Stimulated activated CD4-positive, alpha-beta T cell treated with anti-CD3 and anti-CD28 coated beads, Interleukin-12 subunit alpha, Interleukin-12 subunit beta, amount 100 ng/mL, for 48 hours (primary cell): ENCODE measurements around the gene AMBRA1.
A peak's percentile ranks its signal among the peaks of the same experiment; 100 is the strongest.

ENCODE experiments used
- DNase-seq, 3 donors: peaks; one replicate each; pipeline ENCODE4 v3.0.0-alpha.2; 2020; ENCODE audit warnings: low read depth in 2 of 3, low spot score in 1 of 3

The AMBRA1 gene

DNA sequence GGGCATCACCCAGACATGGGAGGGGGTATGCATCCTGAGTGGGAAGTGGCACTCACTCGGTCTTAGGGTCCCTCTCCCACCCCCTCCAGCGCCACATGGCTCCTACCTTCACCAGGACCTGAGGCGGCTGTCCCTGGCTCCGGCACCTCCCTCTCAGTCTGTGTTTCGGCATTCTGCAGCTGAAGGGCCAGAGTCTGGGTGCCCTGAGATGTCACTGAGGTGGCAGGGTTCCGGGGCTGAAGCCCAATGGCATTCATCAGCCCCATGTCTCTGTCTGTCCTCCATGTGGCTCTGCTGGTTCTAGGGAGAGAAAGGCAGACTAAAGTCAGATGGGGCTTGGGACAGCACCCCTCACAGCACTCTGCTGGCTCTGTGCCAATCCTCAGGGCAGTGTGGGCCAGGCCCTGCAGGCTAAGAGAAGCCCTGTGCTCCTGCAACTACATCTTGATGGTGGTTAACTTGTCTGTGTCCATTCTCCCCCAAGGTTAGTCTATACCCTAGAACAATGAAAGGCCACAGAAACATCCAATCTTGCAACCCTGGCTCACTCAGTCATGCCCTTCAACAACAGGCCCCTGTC lies 185.3 kb downstream of the AMBRA1 start:
- DNase-seq = no peak

DNA sequence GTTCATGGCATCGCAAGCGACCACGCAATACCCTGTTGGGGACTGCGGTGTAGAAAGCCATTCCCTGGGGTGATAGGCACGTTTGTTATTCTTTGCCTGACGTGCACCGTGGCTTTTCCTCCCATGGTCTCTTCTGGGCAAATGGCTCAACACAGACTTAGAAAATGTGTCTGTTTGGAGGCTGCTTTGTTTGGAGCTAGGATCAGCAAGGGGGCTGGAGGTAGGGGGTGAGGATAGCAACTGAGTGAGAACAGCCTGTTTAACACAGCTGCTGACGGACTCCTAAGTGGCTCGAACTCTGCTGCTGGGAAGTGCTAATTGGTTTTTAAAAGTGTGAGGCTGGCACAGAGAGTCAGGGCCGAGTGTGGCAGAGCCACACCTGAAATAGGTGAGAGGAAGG lies 186.2 kb downstream of the AMBRA1 start:
- DNase-seq = no peak

DNA sequence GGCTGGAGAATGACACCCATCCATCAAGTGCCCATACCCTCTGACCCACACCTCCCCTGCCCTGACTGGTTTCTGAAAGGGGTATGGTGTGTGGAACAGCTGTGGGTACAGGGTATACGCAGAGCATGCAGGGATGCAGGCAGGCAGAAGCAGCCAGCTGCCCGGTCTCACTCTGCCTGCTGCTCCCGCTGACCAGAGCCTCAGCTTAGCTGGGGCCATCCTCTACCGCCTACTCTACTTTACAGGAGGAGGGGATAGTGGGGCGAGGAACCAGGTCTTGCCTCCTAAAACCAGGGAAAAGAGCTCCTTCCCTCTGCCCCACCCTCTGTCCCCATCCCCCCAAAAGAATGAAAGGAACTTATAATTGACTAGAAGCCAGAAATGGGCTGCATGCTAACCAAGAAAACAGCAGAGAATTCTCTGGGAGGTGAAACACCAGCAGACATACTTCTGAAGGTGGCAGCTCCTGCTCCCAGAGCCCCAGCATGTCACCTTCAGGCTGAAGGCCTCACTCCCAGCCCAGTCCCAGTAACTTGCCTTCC lies 189.3 kb downstream of the AMBRA1 start:
- DNase-seq = no peak

DNA sequence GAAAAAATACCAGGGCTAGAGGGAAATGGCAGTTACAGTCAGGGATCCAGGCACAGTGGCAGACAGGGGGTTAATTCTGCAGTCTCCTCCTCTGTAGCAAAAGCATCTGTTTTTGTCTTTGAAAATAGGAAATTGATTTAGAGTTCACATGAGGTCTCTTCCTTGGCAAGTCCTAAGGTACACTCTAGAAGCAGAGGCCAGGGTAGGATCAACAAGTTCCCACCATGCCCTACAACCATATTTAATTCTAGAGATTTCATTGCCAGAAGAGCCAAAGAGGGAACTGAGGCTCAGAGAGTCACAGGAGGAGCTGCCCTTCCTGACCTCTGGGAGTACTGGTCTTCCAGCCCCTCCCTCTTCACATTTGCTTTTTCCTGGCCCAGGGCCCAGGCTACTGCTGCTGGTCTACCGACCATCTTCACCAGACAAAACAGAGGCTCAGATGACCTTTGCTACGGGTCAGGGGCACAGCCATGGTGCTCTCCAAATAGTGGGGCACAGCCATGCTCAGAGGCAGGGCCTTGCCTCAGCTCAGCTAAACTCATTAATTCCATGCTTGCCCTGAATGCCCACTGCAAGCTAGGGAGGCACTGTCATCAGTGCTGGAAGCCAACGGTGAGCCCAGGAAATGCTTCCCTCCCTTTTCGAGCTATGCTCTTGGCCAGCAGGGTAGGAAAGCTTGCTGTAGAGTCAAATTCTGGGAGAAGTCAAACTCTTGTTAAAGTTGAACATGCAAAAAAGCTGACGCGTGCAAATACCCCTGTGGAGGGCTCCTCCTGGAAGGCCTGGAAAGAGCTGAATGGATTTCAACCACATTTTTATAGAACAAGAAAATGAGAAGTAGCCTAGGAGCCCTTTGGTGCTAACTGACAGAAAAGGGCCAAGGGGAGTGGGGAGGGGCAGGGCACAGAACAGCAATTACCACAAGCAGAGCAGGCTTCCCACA lies 190.6 kb downstream of the AMBRA1 start:
- DNase-seq = no peak

DNA sequence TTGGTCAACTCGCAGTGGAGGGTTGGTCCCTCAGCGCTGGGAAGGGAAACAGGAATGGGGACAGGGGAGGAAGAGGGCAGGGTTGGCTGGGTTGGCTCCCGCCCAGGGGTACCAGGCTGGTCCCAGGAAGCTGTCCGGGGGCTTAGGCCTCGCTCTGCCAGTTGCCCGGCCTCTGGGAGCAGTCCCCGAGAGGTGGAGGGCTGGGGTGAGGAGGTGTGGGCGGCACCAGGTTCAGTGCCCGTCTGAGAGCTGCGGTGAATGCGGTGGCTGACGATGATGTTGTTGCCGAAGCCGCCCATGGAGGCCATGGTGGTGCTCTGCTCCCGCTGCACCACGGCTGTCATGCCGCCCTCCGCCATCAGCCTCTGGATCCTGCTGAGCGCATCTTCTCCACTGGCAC lies 196.3 kb downstream of the AMBRA1 start:
- no peak for DNase-seq

DNA sequence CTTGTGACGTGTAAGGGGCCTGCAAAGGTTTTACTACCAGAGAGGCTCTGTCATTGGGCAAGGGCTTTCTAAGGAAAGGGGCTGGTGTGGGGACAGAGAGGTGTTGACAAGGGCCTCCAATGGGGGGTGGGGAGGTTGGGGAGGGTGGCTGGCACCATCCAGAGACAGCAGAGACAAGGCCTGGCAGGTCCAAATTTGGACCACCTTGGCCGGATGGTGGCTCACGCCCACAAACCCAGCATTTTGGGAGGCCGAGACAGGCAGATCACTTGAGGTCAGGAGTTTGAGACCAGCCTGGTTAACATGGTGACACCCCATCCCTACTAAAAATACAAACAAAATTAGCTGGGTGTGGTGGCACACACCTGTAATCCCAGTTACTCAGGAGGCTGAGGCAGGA lies 200.1 kb downstream of the AMBRA1 start:
- no peak for DNase-seq

DNA sequence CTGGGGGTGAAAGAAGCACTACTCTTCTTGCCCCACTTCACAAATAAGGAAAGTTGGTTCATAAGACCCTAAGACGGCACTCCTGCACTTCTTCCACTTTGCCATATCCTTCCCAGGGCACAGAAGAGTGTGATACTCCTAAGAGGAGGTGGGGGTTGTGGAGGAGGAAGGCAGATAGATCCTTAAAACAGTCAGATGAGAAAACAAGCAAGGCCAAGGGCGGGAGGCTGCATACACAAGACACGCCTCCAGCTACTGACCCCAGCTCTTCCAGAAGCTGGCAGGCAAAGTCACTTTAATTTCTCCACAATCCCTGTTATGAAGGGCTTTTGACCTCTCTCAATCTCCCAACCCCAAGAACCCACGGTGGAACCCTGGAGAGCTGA lies 200.6 kb downstream of the AMBRA1 start:
- DNase-seq = no peak

DNA sequence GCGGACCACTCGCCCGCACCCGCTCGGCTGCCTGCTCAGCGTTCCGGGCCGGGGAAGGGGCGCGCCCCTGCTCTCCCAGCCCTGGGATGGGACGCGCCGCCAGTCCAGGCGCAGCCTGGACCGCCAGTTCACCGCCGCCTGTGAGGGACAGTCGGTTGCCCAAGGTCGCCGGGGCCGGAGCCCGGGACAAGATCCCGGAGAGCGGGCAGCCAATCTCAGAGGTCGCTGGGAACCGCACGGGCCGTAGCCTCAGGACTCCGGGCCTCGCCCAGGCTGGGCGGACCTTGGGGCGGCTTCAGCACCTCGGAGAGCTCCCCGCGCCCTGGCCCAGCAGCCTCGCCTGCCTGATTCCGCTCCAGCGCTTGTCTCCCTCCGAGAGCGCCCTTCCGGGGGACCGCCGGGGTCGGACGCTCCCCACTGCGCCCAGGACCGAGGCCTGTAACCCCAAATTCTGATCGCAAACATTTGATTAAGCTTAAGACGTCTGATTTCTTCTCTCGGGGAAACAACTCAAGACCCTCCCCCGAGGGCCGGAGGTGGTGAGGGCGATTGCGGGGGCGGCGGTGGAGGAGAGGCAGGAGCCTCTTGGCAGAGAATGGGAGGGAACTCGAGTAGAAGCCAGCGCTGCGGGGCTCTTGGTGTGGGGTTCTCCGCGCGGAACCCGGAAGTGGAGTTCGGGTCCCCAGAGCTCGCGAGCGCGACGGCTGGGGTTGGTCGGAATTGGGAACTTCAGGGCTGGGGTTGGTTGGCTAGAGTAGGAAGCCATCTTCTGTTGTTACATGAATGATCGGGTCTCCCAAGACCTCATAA lies 201.2 kb downstream of the AMBRA1 start:
- peak; percentile 57 to 69 (median 64) for DNase-seq

DNA sequence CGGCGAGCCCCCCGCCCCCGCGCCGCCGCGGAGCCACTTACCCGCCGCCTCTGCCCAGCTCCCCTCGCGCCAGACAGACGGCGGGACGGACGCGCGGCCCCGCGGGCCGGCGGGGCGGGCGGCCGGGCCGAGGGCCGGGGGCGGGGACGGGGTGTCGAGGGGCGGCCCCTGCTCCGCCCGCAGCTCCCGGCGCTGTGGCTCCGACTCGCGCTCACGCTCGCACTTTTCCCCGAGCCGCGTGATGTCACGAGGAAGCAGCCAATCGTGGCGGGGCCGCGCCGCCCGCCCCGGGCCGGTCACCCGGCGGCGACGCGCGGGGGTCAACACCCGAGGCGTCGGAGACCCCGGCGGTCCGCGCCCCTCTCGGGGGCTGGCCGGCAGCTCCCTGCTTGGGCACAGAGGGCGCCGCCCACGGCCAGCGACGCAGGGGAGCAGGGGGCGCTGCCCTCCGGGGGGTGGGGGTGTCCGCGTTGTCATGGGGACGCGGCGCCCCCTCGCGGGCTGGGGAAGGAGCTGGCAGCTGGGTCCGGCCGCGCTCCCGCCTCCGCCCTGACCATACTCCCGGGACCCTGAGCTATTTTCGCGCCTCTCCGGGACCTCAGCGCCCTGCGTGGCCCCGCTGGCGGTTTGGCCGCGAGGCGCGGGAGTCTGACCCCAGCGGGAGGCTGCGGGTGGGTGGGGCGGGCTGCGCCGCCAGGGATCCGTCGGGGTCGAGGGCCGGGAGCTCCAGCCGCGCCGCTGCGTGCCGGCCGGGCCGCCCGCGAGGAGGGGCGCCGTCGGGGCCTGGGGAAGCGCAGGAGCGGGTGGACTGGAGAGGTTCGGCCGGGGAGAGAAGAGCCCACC lies 202.0 kb downstream of the AMBRA1 start, which contains the start of gene CHRM4:
CHRM4 (minus strand) TSS at position 199 of the 843 bp plus-strand sequence. CDS start 5,219 bp downstream, outside the sequence.
- DNase-seq = no peak

DNA sequence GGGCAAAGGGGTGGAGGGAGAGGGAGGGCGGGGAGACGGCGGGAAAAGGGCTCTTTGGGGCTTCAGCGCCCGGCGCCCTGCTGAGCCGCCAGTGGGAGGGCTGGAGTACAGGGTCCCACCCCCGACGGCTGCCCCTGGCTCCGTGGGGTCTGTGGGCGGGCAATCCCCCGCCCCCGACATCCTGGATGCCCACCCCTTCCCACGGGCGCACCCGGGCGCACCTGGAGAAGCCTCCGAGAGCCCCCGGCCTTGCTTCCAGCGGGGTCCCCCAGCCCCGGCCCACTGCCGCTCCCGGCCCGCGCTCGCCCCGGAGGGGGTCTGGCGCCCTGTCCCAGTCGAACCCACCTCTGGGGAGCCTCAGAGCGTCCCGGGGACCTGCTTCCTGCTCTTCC lies 202.6 kb downstream of the AMBRA1 start:
- no peak for DNase-seq

DNA sequence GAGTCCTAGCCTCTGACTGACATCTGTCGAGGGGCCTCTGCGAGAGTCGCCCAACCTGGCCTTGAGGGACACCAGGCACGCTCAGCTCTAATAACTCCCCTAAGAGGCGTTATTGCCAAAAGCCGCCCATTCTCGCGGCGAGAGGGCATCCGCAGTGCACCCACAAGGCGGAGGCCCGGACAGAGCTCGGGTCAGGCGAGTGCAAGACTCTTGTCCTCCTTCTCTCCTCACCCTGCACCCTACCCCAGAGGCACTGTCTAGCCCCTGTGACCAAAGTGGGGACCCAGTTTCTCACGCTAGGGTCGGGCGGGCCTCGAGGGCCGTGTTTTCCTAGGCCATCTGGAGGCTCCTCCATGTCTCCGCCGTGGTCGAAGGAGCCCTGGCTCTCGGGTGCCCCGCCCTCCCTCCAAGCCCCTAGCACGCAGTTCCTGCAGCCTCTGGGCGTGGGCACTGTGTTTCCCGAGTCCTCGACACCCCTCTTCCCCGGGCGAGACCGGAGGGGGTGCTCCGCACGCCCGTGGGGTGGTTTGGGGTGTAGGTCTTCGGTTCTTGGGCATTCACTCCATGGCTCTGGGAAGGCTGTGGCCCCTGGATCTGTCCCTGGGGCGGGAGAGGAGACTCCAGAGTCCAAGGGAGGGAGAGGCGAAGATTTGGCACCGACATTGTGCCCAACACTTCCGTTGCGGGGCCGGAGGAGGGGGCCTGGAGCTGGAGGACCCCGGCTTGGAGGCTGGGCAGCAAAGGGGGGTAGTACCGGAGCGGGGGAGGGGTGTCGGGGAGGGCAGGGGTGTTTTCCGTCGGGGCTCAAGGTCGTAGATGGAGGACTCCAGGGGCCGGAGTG lies 203.3 kb downstream of the AMBRA1 start:
- no peak for DNase-seq

DNA sequence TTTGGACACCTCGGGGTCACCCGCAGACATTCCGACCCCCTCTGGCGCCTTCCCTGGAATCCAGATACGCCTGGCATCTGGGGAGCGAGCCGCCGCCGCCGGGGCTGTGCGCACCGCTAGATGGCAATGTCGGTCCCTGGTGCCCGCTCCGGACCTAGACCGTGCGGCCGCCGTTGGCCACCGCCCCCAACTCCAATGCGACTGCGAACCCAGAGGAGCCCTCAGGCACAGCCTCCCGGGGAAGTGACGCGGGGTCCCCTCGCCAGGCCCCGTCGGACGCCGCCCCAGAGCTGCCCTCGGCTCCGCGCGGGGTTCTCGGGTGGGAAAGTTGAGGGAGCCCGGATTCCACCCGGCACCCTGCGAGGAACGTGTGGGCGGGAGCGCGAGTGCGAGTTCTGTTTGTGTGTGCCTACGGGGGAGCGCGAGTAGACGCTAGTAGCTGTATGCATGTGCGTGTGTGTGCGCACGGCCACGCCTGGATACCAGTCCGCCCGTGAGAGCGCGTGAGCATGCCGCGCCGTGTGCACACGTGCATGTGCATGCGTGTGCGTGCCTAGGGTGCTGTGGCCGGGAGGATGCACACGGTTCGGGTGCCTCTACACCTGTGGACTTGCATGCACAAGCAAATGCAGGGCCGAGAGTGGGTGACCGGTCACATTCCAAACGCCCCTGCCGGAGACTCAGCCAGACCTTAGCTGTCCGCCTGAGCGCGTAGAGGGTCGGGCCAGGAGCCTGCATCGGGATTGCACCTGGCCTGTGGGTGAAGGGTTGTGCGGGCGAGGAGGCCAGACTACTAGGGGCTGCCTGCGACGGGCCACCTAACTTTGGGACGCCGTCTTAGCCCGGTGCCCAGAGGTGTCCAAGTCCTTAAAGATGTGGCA lies 204.1 kb downstream of the AMBRA1 start:
- DNase-seq = peak; percentile 43 to 61 (median 55)

DNA sequence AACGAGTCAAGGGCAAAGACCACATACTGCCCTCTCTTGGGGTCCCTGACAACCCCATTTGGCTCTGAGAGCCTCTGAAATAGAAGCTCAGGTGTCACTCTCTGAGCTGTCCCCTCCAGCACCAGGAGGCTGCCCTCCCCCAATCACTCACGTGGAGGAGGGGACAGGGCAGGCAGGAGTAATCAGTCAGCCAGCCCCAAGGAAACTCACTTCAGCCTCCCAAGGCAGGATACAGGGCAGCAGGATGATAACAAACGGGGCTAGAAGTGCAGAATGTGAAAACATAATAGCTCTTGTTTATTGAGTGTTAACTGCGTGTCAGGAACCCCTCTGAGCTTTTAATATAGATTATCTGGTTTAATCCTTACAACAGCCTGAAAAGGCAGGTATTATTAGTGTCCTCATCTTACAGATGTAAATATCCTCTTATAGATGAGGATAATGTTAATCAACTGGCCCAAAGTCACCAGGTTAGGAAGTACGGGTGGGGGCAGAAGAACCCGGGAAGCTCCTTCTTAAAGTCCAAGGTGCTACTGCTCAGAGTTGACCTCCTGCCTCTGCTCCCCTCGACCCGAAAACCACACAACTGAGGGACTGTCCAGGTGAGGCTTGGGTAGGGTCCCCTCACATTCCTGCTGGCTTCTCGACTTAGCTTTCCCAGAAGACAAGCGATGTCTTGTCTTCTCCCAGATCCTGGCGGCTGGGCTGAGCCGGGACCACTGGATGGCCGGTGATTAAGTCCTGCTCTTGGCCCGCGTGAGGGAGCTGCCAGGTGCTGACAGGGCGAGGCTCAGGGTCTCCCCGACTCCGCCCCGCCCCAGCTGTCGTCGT lies 205.0 kb downstream of the AMBRA1 start:
- no peak for DNase-seq

DNA sequence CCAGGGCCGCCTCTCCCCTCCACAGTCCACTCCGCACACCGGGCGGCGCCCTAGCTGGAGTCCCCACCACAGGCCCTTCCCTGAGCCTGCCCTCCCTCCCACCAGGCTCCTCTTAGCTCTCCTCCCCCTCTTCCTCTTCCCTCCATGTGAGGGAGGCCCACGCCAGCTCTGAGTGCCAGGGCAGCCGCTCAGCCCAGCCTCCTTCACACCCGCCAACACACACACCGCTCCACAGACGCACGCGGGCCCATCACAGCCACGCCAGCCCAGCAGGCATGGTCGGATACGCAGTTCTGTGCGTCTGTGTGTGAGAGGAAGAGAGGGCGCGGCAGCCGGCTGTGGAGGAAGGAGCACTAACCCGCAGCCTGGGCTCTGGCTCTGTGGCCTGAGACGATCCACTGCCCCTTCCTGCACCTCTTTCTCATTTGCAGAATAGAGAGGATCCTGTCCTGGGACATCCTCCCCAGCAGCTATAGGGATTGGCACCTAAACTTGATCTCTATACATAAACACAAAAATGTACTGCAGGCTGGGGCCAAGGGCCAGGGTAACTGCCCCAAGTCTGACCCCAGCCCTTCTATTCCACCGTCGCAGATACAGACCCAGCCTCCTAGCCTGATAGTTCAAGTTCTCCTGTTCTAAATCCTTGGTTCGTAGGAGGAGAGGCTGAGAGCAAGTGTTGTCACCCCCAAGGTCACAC lies 205.8 kb downstream of the AMBRA1 start:
- no peak for DNase-seq

DNA sequence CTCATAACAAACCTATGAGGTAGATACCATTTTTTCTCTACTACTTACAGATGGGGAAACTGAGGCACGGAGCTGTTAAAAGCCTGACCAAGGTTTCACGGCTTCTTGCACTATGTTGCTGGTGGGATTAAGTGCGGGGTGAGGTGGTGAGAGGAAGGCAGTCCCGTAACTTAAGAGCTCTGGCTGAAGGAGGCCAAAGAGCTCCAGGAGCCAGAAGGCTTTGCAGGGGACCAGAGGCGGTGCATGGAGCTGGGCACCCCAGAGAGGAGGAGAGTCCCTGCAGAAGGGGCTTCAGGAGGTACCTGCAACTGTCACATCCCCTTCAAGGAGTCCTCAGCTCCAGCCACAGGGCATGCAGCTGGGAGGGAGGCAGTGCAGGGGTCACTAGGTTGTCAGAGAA lies 206.4 kb downstream of the AMBRA1 start:
- no peak for DNase-seq

DNA sequence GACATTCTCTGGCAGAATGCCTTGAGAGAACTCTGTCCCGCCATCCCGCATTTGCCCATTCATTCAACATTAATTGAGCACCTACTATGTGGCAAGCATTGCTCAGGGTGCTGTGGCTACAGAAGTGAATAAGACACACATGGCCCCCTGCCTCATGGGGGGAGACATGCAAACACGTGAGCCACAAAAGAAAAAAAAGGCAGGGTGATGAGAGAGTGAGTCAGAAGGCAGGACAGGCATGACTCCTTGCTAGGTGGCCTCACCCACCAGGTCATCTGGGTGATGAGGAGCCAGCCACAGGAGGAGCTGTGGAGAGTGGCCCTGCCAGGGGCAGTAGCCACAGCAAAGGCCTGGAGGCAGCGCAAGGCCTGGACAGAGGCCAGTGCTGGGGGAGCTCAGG lies 207.1 kb downstream of the AMBRA1 start:
- no peak for DNase-seq

DNA sequence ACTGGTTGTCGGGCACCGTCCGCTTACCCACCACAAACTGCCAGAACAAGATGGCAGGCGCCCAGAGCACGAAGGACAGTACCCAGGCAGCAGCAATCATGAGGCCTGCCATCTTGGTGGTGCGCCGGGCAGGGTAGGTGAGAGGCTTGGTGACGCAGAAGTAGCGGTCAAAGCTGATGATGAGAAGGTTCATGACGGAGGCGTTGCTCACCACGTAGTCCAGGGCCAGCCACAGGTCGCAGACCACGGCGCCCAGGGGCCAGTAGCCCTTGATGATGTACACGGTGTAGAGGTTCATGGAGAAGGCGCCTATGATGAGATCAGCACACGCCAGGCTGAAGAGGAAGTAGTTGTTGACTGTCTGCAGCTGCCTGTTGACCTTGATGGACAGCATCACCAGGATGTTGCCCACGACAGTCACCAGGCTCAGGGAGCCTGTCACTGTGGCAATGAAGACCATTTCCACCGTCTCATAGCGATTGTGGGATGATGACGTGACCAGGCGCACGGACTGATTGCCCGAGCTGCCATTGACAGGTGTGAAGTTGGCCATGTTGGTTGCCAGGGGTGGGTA lies 207.7 kb downstream of the AMBRA1 start:
- DNase-seq = no peak
